Cardiac septum (tissue), 1 donor: Measurements from ENCODE around the gene GRIA4. TPM values are rescaled to one million over a fixed set of nuclear protein-coding genes. Genes with fewer than 3 reads are reported as not detected.
A peak's percentile ranks its signal among the peaks of the same experiment; 100 is the strongest.

Experiments used
- DNase-seq: peaks from one replicate; pipeline ENCODE4 v3.0.0-alpha.2; 2020; ENCODE audit warnings: low spot score
- intact Hi-C: fragments of 100-400 bp; cut with DNase I; formaldehyde crosslinking; loops from one replicate; pipeline ENCODE4 v1.14.0; 2022
- long read RNA-seq: library from polyadenylated mRNA; unstranded; transcript quantifications from one replicate; pipeline ENCODE4 v2.0.0, GENCODE V29; 2021
- total RNA-seq: library from RNA; stranded (reverse); fragmentation: NEBNext Ultra II Directional; extraction: Animal tissue kit (Norgen Biotek cat#: 25700); gene quantifications from one replicate; pipeline ENCODE4 v1.2.1, GENCODE V29; 2021
- donor health status: DM: no; HTN: no; CAD: no.

The GRIA4 gene
- 0.43 TPM for total RNA-seq
- long read RNA-seq, partial matches to known transcripts = 0 of 1 reads
- long read RNA-seq, other reads (novel, unspliced or antisense) = 1 of 1 reads

- intact Hi-C loops = no loop called here
- peak; percentile 70 for DNase-seq
Measured at GRCh38 chr11:105609832-105610781, at the start of gene GRIA4. TSS of gene GRIA4 (plus strand) at chr11:105610073. CDS start at chr11:105610998, 925 bp downstream.

GRCh38 chr11:105573091-105573490 is 36.8 kb upstream of the GRIA4 start:
- DNase-seq = no peak
- intact Hi-C loops = no loop called here

- intact Hi-C loops = no loop called here
Measured at GRCh38 chr11:105574974-105575373, 34.9 kb upstream of the GRIA4 start.

GRCh38 chr11:105577641-105578040 is 32.2 kb upstream of the GRIA4 start:
- no peak for DNase-seq
- intact Hi-C loops = no loop called here

More at GRCh38 chr11:105574974-105575373, 34.9 kb upstream of the GRIA4 start:
- no peak for DNase-seq

- intact Hi-C loops = no loop called here
- DNase-seq = no peak
Measured at GRCh38 chr11:105579111-105579510, 30.8 kb upstream of the GRIA4 start.

- intact Hi-C loops = no loop called here
- DNase-seq = no peak
Measured at GRCh38 chr11:105582497-105582896, 27.4 kb upstream of the GRIA4 start.

- intact Hi-C loops = no loop called here
- DNase-seq = no peak
Measured at GRCh38 chr11:105588001-105588400, 21.9 kb upstream of the GRIA4 start.

GRCh38 chr11:105589346-105589745 is 20.5 kb upstream of the GRIA4 start:
- DNase-seq = no peak
- intact Hi-C loops = no loop called here

GRCh38 chr11:105592035-105592434 is 17.8 kb upstream of the GRIA4 start:
- no peak for DNase-seq
- intact Hi-C loops = no loop called here

GRCh38 chr11:105598371-105598770 is 11.5 kb upstream of the GRIA4 start:
- DNase-seq = no peak

GRCh38 chr11:105603156-105603555 is 6.7 kb upstream of the GRIA4 start:
- no peak for DNase-seq

More at GRCh38 chr11:105598371-105598770, 11.5 kb upstream of the GRIA4 start:
- intact Hi-C loops = no loop called here

GRCh38 chr11:105609341-105609781 is 512 bp upstream of the GRIA4 start:
- intact Hi-C loops = no loop called here
- DNase-seq = no peak

More at GRCh38 chr11:105603156-105603555, 6.7 kb upstream of the GRIA4 start:
- intact Hi-C loops = no loop called here

- intact Hi-C loops = no loop called here
- no peak for DNase-seq
Measured at GRCh38 chr11:105610871-105611571, 1.1 kb downstream of the GRIA4 start.

- DNase-seq = no peak
- intact Hi-C loops = no loop called here
Measured at GRCh38 chr11:105611572-105612441, 1.9 kb downstream of the GRIA4 start.

- DNase-seq = no peak
- intact Hi-C loops = no loop called here
Measured at GRCh38 chr11:105612771-105613170, 2.9 kb downstream of the GRIA4 start.

- intact Hi-C loops = no loop called here
- no peak for DNase-seq
Measured at GRCh38 chr11:105613183-105613582, 3.3 kb downstream of the GRIA4 start.

GRCh38 chr11:105618343-105618955 is 8.6 kb downstream of the GRIA4 start:
- DNase-seq = no peak
- intact Hi-C loops = no loop called here

GRCh38 chr11:105619556-105619955 is 9.7 kb downstream of the GRIA4 start:
- no peak for DNase-seq
- intact Hi-C loops = no loop called here

GRCh38 chr11:105622016-105622415 is 12.1 kb downstream of the GRIA4 start:
- DNase-seq = no peak
- intact Hi-C loops = no loop called here
